Stimulated activated naive CD4-positive, alpha-beta T cell (primary cell): ENCODE results near the gene EIF5.
"Not testable (repeated sequence)": the region's sequence is repeated elsewhere in the genome, so short reads cannot be mapped to it uniquely, and the experiment has no call there.

ENCODE experiments used
- DNase-seq, 6 experiments: peaks; one replicate each; lab custom pipeline; 2025; lab: John Stamatoyannopoulos, UW

Gene EIF5

DNA sequence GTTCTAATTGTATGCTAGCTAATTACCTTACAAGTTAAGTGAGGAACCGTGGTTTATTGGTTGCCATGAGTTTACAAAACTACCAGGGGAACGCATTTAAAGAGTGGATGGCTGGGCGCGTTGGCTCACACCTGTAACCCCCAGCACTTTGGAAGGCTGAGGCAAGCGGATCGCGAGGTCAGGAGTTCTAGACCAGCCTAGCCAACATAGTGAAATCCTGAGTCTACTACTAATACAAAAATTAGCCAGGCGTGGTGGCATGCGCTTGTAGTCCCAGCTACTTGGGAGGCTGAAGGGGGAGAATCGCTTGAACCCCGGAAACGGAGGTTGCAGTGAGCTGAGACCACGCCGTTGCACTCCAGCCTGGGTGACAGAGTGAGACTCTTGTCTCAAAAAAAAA, 2.2 kb downstream of the EIF5 start:
- no peak for DNase-seq

DNA sequence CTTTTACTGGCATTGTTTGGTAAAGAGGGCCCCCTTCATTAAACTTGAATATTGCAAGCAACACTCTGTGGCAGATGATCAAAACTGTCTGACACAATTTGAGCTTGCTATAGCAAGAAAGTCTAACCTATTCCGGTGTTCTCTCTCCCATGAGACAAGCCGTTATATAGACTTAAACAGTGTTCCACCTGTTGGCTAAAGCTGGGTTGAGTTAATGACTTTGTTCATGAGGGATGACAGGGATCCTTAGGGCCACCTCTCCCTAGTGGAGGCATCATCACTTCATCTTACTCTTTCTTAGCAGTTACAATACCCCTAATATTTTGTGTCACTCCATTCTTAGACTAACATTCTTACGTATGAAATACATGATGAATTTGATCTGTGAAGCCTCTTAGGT, 3.8 kb downstream of the EIF5 start:
- DNase-seq: no peak

DNA sequence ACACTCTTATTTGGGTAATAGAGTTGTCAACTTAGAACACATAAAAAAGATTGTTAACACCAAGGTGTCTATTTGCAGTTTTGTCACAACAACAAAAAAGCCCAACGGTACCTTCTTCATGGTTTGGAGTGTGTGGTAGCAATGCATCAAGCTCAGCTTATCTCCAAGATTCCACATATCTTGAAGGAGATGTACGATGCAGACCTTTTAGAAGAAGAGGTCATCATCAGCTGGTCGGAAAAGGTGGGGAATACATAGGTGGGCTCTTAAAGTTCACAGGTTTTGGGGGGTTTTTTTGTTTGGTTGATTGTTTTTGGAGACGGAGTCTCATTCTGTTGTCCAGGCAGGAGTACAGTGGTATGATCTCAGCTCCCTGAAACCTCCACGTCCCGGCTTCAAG, 5.5 kb downstream of the EIF5 start:
- DNase-seq: no peak

DNA sequence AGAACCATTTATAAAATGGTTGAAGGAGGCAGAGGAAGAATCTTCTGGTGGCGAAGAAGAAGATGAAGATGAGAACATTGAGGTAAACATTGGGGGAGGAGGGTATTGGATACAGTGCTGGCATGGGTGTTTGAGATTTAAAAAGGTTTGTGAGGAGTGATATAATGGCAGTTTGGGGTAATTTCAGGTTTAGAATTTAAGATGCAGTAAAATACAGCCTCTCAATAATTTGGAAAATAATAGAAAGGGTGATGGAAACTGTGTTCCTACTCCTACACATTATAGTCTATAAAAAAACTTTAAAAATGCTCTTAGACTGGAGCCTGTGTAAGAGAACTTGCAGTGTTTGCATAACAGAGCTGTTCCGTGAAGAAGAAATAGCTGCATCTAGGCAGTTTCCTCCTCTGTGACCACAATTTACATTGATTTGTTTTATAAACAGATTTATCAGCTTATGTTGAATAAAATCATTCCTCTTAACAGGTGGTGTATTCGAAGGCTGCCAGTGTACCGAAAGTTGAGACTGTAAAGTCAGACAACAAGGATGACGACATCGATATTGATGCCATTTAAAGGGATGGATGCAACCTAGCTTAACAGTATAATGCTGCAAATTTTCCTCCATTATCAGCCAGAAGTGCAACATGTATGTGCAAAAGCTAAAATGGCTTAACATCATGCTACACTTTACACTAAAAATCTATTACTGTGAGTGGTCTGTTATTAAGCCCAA, 6.6 kb downstream of the EIF5 start:
- no peak for DNase-seq

DNA sequence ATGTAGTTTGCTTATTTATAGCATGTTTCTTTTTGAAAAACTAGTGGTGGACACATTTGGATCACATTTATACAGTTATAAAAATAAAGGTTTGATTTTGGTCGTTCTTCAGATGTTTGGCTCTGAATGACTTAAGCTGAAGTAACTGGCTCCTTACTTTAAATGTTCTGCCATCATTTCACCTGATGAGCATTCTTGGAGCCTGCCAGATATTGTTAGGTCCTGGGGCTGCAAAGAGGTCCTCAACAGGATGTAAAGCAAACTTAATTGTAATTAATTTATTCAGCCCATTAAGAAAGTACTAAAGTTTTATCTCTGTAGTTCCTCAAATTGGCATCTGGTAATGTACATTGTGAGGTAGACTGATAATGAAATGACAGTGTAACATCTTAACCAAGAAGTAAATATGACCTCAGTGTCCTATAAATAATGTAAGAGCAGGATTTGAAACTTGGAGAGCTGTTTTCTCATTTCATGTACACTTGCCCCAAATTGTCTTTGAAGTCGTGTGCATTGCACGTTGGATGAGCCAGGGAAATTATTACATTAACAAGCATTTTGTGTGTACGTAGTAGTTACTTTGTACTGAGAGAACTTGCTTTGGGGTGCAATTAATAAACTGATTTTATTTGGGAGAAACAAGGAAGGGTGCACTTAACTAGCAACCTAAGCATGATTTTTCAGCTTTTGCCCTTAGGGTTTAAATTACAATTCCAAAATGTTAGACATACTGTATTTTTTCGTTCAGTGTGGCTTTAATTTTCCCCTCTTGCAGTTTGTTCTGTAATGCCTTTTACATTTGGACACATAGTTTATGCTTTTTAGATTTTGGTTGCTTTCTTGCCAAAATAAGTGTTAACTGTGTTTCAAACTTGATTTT, 7.5 kb downstream of the EIF5 start:
- DNase-seq: no peak

DNA sequence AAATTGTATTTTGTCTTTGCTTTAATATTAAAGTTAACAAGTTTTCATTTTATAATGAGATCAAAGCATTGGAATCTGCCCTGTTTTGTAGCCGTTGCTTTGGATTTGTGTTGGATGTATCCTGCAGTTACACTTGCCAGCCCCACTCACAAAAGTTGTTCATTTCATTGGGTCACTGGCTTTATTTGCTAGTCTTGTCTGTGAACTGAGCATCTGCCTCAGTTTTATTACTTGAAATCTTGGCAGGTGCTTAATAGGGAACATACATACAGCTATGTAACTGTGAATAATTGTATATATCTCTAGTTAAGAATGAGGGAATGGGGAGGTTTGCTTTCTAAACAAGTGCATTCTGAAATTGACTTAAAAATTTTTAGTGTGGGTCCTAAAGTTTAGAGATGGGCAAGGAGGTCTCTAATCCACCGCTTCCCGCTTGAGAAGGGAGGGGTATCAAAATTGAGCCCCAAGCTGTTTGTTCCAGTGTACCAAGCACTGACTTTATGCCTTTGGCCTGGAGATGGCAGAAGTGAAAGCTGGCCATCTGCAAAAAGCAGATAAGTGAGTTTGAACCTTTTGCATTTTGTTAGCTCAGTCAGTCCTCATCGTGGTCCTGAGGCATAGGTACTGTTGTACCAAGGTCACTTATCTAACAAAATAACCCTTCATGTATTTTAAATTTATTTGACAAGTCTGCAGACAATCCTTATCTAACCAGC, 9.3 kb downstream of the EIF5 start:
- peak in 1 of 6 experiments; percentile 22 for DNase-seq

DNA sequence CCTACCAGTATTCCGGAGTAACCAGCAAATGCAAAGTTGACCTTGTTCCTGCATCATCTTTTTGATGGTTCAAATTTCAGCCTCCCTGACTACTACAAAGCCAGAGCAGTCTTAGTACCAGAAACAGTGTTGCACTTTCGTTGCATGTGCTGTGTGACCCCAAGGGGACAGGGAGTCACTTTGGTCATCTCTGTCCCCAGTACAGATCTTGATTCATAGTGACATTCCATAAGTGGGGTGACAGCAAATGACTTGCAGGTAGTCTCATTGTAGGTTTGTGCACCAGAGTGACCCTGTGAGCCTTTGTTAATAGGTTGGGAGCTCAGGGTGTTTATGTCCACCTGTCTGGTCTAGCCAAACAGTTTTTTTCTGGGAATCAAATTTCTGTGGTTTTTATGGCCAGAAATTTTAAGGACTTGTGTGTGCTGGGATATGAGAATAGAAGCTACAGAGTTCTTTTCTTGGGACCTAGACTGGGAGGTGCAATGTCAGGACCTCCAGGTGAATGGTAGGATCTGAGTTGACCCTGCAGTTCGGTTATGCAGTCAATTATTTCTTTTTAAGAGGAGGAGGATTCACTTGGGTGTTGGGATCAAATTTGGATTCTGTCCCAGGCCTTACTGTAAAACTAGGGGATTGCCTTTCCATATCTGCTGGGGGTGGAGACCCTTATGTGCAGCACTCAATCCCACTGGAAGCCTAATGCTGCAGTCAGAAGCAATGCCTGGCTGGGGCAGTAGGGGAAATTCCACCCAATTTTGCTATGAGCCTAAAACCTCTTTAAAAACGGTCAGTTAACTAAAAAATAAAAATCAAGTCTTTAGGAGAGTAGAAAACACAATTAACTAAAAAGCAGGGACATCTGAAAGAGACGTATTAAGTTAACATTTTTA, 10.1 kb downstream of the EIF5 start:
- no peak for DNase-seq

DNA sequence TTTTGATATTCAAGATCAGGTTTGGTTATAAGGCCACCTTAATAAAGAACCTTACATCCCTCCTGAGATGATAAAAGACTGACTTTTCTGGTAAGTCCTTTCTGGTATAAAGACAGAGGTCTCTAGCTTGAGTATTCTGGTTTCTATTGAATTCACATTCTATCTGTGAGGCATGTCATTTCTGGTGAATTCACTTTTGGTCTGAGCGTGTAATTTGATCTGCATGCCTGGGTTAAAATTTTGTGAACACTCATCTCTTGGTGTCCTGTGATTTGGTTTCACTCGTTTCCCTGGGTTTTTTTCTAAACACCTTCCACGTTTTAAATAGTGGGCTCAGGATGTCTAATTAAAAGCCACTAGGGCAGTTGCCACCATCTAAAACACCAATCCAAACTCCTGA, 12.2 kb downstream of the EIF5 start:
- no peak for DNase-seq

DNA sequence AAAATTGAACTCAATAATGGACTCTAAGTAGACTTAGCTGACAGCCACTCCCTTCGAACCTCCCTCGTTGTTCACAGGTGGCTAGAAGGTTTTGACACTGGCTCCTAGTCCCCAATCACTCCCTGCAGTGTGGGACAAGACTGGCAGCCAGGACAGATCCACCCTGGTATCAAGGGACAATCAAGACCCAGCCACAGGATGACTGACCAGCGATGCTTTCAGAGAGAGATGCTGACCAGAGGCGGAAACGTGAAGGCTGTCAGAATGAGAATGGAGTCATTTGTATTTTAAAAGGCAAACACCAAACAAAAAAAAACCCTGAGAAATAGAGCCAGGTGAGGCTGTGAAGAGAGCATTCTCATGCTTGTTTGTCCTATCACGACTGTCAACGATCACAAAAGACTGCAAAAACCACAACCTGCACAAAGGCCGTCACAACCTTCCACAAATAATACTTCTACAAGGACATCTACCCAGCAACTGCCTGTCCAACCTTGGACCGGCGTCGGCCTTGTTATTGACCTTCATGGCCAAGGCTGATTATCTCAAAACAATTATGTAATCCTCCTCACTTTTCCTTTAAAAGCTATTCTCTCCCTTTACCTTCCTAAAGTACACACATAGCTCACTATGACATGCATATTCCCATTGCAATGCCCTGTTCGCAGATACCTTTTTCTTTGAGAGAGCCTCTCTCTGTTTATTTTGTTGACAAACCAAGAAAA, 13.2 kb downstream of the EIF5 start:
- DNase-seq: no peak

DNA sequence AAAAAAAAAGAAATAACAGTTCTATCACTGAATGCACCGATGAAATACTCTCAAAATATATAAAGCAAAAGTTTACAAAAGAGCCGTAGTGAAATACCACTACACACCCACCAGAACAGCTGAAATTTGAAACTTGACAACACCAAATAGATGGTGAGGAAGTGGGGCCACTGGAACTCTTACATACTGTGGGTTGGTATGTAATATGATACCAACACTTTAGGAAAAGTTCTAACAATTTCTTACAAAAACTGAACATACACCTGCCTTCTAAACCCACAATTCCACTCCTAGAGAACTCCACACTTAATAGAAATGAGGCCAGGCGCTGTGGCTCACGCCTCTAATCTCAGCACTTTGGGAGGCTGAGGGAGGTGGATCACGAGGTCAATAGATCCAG, 14.1 kb downstream of the EIF5 start:
- no peak for DNase-seq

DNA sequence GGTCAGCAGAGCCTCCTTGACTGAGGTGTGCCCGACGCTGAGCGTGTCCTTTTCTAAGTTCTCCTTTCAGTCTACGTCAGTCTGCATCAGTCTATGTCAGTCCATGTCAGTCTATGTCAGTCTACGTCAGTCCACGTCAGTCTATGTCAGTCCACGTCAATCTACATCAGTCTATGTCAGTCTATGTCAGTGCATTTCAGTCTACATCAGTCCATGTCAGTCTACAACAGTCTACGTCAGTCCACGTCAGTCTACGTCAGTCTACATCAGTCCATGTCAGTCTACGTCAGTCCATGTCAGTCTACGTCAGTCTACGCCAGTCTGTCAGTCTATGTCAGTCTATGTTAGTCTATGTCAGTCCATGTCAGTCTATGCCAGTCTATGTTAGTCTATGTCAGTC, 15.9 kb downstream of the EIF5 start:
- no peak for DNase-seq

DNA sequence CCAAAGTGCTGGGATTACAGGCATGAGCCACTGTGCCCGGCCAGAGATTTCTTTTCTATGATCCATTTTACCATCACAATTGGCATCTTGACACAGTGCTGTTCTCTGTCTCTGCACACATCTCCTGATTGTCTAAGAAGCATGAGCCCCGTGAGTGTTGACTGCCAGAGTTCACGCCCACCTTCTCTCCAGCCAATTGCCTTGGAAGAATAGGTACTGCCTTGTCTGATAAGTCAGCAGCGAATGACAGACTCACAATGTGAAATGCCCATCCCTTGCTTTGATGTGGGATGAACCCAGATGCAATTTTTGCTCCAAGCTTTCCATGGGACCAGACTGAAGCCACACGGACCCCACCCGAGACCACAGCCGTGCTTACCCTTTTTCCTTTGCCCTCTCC, 19.3 kb downstream of the EIF5 start:
- no peak for DNase-seq

DNA sequence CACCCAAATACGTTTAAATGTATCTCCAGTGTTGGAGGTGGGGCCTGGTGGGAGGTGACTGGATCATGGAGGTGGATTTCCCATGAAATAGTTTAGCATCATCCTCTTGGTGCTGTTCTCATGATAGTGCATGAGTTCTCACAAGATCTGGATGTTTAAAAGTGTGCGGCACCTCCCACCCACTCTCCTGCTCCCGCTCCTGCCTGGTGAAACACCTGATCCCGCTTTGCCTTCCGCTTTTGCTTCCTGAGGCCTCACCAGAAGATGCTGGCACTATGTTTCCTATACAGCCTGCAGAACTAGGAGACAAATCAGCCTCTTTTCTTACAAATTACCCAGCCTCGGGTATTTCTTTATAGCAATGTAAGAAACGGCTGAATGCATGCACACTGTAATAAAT, 20.1 kb downstream of the EIF5 start:
- no peak for DNase-seq

DNA sequence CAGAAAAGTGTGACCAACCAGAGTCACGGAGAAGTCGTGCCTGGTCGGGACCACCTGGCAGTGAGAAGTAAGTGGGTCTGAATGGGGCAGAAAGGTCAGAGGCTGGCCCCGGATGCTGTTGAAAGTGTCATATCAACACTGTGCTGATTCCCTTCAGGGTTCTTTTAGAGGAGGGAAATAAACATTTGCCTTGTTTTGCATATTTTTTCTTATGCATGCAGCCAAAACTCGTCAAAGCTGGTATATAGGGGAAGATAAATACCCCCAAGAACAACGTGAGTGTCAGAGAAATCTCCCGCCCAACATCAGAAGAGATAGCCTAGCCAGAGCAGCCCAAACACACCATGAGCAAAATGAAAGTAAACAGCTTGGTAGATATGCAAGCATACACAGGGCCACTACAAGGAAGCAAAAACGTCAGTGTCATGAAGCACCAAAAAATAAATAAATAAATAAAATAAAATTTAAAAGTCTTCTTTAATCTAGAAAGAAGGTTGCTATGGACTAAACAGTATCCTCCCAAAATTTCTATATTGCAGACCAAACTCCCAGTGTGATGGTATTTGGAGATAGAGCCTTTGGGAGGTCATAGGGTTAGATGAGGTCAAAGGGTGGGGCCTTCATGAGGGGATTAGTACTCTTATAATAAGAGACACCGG, 22.1 kb downstream of the EIF5 start:
- no peak for DNase-seq

DNA sequence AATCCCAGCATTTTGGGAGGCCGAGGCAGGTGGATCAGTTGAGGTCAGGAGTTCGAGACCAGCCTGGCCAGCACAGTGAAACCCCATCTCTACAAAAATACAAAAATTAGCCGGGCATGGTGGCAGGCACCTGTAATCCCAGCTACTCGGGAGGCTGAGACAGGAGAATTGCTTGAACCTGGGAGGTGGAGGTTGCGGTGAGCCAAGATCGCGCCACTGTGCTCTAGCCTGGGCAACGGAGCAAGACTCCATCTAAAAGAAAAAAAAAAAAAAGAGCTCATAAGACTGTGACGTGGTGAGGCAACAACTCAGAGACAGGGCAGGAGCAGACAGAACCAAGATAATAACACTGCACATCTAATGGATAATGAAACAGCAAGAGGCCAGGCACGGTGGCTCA, 23.5 kb downstream of the EIF5 start:
- DNase-seq: not testable (repeated sequence)

DNA sequence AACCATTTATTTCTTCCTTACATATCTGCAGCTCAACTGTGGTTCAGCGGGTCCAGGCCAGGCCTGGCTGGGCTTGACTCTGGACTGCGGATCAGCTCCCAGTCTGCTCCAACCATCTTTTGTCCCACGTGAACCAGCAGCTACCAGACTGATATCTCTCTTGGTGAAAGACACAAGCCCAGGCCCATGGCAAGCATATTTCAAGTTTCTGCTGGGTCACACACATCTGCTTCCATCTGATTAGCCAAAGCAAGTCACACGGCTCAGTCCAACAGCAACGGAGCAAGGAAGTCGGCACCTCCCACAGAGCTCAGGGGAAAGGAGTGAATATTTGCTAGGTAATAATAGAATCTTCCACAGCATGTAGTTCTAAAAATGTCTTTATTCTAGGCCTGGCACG, 26.5 kb downstream of the EIF5 start:
- no peak for DNase-seq

DNA sequence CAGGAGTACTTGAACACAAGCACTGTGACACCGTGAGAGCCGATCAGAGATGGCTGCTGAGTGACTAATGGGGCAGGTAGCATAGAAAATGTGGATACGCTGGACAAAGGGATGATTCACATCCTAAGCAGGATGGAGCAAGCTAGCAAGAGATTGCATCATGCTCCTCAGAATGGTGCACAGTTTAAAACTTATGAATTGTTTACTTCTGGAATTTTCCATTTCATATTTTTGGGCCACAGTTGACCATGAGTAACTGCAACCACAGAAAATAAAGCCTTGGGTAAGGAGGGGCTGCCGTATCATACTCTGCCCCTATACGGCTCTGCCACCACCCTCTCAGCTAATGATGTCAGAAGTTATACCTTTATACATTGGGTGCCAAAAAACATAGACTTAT, 27.8 kb downstream of the EIF5 start:
- no peak for DNase-seq

DNA sequence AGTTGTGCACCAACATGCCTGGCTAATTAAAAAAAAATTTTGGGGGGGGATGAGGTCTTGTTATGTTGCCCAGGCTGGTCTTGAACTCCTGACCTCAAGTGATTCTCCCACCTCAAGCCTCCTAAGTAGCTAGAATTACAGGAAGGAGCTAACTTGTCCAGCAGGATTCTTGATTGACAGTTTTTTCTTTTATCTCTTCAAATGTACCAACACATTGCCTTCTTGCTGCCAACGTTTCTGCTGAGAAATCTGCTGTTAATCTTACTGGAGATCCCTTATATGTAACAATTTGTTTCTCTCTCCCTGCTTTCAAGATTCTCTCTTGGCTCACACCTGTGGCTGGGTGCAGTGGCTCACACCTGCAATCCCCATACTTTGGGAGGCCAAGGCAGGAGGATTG, 28.7 kb downstream of the EIF5 start:
- no peak for DNase-seq

DNA sequence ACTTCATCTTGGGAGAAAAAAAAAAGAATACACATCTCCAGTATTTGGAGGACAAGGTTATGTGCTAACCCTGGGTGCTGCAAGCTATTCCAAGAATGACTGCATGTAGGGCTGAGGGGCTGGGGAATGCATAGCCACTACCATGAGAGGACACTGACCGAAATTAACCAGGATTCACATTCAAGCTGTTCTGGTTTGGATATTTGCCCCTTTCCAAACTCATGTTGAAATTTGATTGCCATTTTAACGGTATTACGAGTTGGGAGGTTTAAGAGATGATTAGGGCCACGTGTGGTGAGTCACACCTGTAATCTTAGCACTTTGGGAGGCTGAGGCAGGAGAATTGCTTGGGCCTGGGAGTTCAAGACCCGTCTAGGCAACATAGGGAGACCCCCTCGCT, 32.7 kb downstream of the EIF5 start:
- DNase-seq: no peak

DNA sequence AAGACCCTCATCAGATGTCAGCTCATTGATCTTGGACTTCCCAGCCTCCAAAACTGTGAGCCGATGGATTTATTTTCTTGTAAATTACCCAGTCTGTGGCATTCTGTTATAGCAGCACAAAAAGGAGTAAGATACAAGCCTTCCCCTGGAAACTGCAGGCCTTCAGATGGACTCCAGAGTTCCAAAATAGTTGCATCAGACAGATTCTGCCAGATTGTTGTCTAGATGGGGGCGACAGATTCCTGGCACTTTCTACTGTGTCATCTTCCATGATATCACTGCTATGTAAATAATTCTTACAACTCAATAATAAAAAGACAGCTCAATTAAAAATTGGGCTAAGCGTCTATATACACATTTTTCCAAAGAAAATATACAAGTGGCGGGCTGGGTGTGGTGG, 34.0 kb downstream of the EIF5 start:
- DNase-seq: no peak

DNA sequence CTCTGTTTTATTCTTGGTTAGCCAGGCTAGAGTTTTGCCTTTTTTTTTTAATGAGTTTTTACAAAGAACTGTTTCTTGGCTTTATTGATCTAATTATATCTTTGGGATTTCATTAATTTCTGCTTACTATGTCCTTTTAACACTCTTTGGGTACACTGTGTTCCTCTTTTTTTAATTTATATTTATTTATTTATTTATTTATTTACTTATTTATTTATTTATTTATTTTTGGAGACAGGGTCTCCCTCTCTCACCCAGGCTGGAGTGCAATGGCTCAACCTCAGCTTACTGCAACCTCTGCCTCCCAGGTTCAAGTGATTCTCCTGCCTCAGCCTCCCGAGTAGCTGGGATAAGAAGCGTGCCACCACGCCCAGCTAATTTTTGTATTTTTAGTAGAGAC, 36.0 kb downstream of the EIF5 start:
- no peak for DNase-seq
